A549 (cell line): ENCODE results near the gene ZSCAN10. TPM values are rescaled to one million over a fixed set of nuclear protein-coding genes. Genes with fewer than 3 reads are reported as not detected.

Experiments used
- ATAC-seq, 2 experiments: fragments of 200-7000 bp in 1 of 2; fragments of >200 bp in 1 of 2; cut with Nextera tagmentation in 1 of 2; cut with Tn5 transposase in 1 of 2; 3 replicates each; pipeline versions ENCODE4 v1.8.0 to v1.9.1; 2018 to 2020; ENCODE audit warnings: mild to moderate bottlenecking in 1 of 2, moderate library complexity in 1 of 2
- CTCF ChIA-PET: fragments of 300-600 bp; sonication (Branson Sonifier 250); formaldehyde crosslinking; extraction: SDS; loops from one replicate; lab custom pipeline; 2021; ENCODE audit warnings: antibody characterized with exemption, inconsistent platforms; lab: Yijun Ruan, JAX
- POLR2A ChIA-PET: fragments of 350-600 bp; formaldehyde crosslinking; extraction: SDS; loops from one replicate; lab custom pipeline; 2021; ENCODE audit warnings: antibody characterized with exemption, inconsistent platforms; lab: Yijun Ruan, JAX
- DNase-seq, 2 experiments: peaks; one replicate each; pipeline versions ENCODE4 v3.0.0 to v3.0.0-alpha.2; 2011 to 2016; ENCODE audit warnings: low read depth in 1 of 2, low spot score in 1 of 2
- FAIRE-seq: peaks from 2 replicates; lab custom pipeline; 2011; peaks lifted over from hg19 to GRCh38; lab: Jason Lieb, UNC
- H3K27ac ChIP-seq, 2 experiments: fragments of >200 bp; sonication (Bioruptor Twin); formaldehyde crosslinking; 3 replicates each; pipeline ENCODE4 v1.5.1; 2016 to 2017
- H3K4me1 ChIP-seq: fragments of >200 bp; sonication (Bioruptor Twin); formaldehyde crosslinking; 3 replicates; pipeline ENCODE4 v1.6.1; 2016
- H3K4me2 ChIP-seq: fragments of >200 bp; sonication (Bioruptor Twin); formaldehyde crosslinking; 3 replicates; pipeline ENCODE4 v1.6.1; 2016
- H3K4me3 ChIP-seq: fragments of >200 bp; sonication (Bioruptor Twin); formaldehyde crosslinking; 3 replicates; pipeline ENCODE4 v1.5.1; 2016
- H3K9me3 ChIP-seq: fragments of >200 bp; sonication (Bioruptor Twin); formaldehyde crosslinking; 3 replicates; pipeline ENCODE4 v1.6.1; 2016
- ATOH8 ChIP-seq: fragments of 250-450 bp; sonication (Bioruptor Pico); IDR thresholded peaks from 2 replicates; pipeline ENCODE4 v1.5.0; 2020; ENCODE audit warnings: low read depth, mild to moderate bottlenecking, moderate library complexity
- BCL3 ChIP-seq: fragments of >200 bp; sonication (Bioruptor Twin); formaldehyde crosslinking; IDR thresholded peaks from 3 replicates; pipeline ENCODE4 v1.6.1; 2016
- BHLHE40 ChIP-seq: IDR thresholded peaks from 2 replicates; pipeline ENCODE4 v1.6.1; 2012; ENCODE audit warnings: low read depth, low read length, inconsistent platforms
- CBX8 ChIP-seq: fragments of 200-600 bp; sonication (generic); IDR thresholded peaks from 2 replicates; pipeline ENCODE4 v1.6.1; 2016
- CHD4 ChIP-seq: fragments of 200-600 bp; sonication (generic); IDR thresholded peaks from 2 replicates; pipeline ENCODE4 v1.6.1; 2016; ENCODE audit warnings: antibody characterized with exemption, mild to moderate bottlenecking, borderline replicate concordance
- ESRRA ChIP-seq: fragments of 150-350 bp; IDR thresholded peaks from 2 replicates; pipeline ENCODE4 v1.6.1; 2014; ENCODE audit warnings: mild to moderate bottlenecking, low read length, borderline replicate concordance
- FOXS1 ChIP-seq: fragments of 250-450 bp; sonication (Bioruptor Pico); IDR thresholded peaks from 2 replicates; pipeline ENCODE4 v1.5.0; 2020; ENCODE audit warnings: mild to moderate bottlenecking, moderate library complexity
- MAFK ChIP-seq: fragments of 450-650 bp; IDR thresholded peaks from 2 replicates; pipeline ENCODE4 v1.6.1; 2014; ENCODE audit not compliant: partially characterized antibody
- MAZ ChIP-seq: fragments of 150-350 bp; IDR thresholded peaks from 2 replicates; pipeline ENCODE4 v1.6.1; 2014; ENCODE audit warnings: antibody characterized with exemption, low read depth, low read length, borderline replicate concordance
- NPAS2 ChIP-seq: fragments of 250-450 bp; sonication (Bioruptor Pico); IDR thresholded peaks from 2 replicates; pipeline ENCODE4 v1.8.0; 2022; ENCODE audit warnings: mild to moderate bottlenecking, moderate library complexity, borderline replicate concordance
- PHF8 ChIP-seq: fragments of 200-600 bp; sonication (generic); IDR thresholded peaks from 2 replicates; pipeline ENCODE4 v1.6.1; 2016; ENCODE audit warnings: low read depth, mild to moderate bottlenecking, antibody characterized with exemption, moderate library complexity, borderline replicate concordance
- POLR2A ChIP-seq: IDR thresholded peaks from 2 replicates; pipeline ENCODE4 v1.6.1; 2012; ENCODE audit warnings: mild to moderate bottlenecking, low read length
- RAD21 ChIP-seq, 2 experiments: fragments of >200 bp in 1 of 2; sonication (Bioruptor Twin) in 1 of 2; formaldehyde crosslinking in 1 of 2; IDR thresholded peaks in 1 of 2; conservative IDR thresholded peaks in 1 of 2; 2 replicates in 1 of 2; 3 replicates in 1 of 2; pipeline ENCODE4 v1.6.1; 2012 to 2018; ENCODE audit warnings: inconsistent platforms in 1 of 2
- RNF2 ChIP-seq: fragments of 200-600 bp; sonication (generic); IDR thresholded peaks from 2 replicates; pipeline ENCODE4 v1.6.1; 2016; ENCODE audit warnings: low read depth, mild to moderate bottlenecking, antibody characterized with exemption, moderate library complexity, borderline replicate concordance
- SMC3 ChIP-seq: fragments of >200 bp; sonication (Bioruptor Twin); formaldehyde crosslinking; IDR thresholded peaks from 3 replicates; pipeline ENCODE4 v1.6.1; 2018; ENCODE audit warnings: inconsistent platforms
- TFCP2L1 ChIP-seq: fragments of 250-450 bp; sonication (Bioruptor Pico); IDR thresholded peaks from 2 replicates; pipeline ENCODE4 v1.5.0; 2021; ENCODE audit warnings: mild to moderate bottlenecking
- ZC3H11A ChIP-seq: fragments of 450-650 bp; IDR thresholded peaks from 2 replicates; pipeline ENCODE4 v1.6.1; 2014; ENCODE audit warnings: antibody characterized with exemption, mild to moderate bottlenecking
- WGBS: methylation state at CpG from one replicate; pipeline ENCODE4 v1.1.6; 2017; ENCODE audit errors: missing lambda C conversion rate; 5-methylcytosine and 5-hydroxymethylcytosine counted together
- polyA plus RNA-seq, 4 experiments: library from polyadenylated mRNA; depleted of rRNA in 3 of 4; stranded (reverse); fragments of >200 nt; fragmentation: RNase III in 1 of 4; extraction: RNeasy Plus Mini Kit Qiagen cat#74134 plus additional on column Dnase treatment in 1 of 4; gene quantifications; 2 replicates in 3 of 4; 3 replicates in 1 of 4; pipeline ENCODE4 v1.2.3, GENCODE V29; 2011 to 2017
- TF ChIP-seq, protein P1 (sequence below): IDR thresholded peaks from 2 replicates; pipeline ENCODE4 v1.6.1; 2012
- TF ChIP-seq, protein P2 (sequence below): fragments of >200 bp; sonication (Bioruptor Twin); formaldehyde crosslinking; IDR thresholded peaks from 3 replicates; pipeline ENCODE4 v1.5.1; 2016

ZSCAN10 gene
- polyA plus RNA-seq, 2 of the 4 experiments (the other 2 are of a cell fraction) = 0.08 TPM; not detected in 1

- TF ChIP-seq ATOH8 (CRISPR knock-in tag) = no peak
- no peak for TF ChIP-seq ESRRA
- no peak for TF ChIP-seq CBX8
Observed at GRCh38 chr16:3060339-3061127, 38.6 kb downstream of the ZSCAN10 start (continued).

GRCh38 chr16:3059723-3060242, 39.3 kb downstream of the ZSCAN10 start:
- FAIRE-seq = no peak

DNA sequence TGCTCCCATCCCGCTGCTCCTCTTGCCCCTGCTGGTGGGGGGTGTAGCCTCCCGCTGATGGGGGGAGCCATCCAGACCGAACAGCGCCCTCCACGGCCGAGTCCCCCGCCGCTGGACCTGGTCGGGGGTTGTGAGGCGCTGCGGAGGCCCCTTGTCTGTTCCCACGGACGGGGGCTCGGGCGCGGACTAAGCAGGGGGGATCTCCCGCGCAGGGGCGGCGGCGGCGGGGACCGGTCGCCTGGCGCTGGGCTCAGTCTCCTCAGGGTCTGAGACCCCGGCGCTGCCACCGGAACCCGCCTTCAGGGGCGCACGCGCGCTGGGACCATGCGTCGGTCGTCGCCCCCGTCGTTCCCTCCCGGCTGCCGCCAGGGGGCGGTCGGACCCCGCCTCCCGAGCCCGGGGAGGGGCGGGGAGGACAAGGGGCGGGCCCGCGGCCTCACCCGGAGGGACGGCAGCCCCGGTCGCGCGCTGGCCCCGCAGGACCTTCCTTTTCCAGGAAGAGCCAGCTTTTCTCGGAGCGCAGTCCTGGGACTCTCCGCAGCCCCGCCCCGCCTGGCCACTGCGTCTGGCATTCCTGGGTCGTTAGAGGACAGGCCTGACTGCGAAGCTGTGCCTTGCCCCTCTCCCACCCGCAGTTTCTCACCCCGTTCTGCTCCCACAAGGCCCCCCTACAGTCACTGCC, 39.9 kb downstream of the ZSCAN10 start:
- ATAC-seq (peak; percentile 89 to 95), FAIRE-seq (no peak), DNase-seq (peak; percentile 79 to 84)
- H3K4me1 ChIP-seq = peaks cover 10% of the 10 kb centered on the region
- CTCF ChIA-PET = interaction anchor here (0.6 to 12.4 kb wide), 38 partner anchors 10 to 132 kb away, joined by 3 to 186 read pairs (median 6); partner anchors contain the start of genes MMP25, ZNF205, ZNF213 and ZSCAN10
- no peaks in the 10 kb centered on the region for H3K9me3 ChIP-seq
- H3K4me3 ChIP-seq = peak overlapping the region; percentile 76
- POLR2A ChIA-PET = interaction anchor here (0.6 to 2.3 kb wide), 8 partner anchors 9 to 75 kb away, joined by 3 to 15 read pairs (median 4); partner anchors contain the start of genes TNFRSF12A and ZNF213
- WGBS = 5% methylated on average over 9 of the region's 67 CpGs
- TF ChIP-seq SMC3 (peak; percentile 80), ZC3H11A (no peak), PHF8 (0 out of 2 replicates have a peak, but pooled peaks have one; percentile 28), BHLHE40 (no peak), BCL3 (0 out of 3 replicates have a peak, but pooled peaks have one; percentile 50), MAFK (no peak), RAD21 (conservative IDR thresholded peaks at IDR 0.05 in 1 of 2, IDR thresholded peaks at IDR 0.05 in 1 of 2) (peak; percentile 74 to 94), MAZ (peak; percentile 93), POLR2A (peak; percentile 53), CHD4 (no peak), RNF2 (peak; percentile 66; the same call in 1 of the 2 replicates), NPAS2 (CRISPR knock-in tag) (no peak)
- TF ChIP-seq, protein P1, sequence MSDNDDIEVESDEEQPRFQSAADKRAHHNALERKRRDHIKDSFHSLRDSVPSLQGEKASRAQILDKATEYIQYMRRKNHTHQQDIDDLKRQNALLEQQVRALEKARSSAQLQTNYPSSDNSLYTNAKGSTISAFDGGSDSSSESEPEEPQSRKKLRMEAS = peak; percentile 79
- TF ChIP-seq, protein P2, sequence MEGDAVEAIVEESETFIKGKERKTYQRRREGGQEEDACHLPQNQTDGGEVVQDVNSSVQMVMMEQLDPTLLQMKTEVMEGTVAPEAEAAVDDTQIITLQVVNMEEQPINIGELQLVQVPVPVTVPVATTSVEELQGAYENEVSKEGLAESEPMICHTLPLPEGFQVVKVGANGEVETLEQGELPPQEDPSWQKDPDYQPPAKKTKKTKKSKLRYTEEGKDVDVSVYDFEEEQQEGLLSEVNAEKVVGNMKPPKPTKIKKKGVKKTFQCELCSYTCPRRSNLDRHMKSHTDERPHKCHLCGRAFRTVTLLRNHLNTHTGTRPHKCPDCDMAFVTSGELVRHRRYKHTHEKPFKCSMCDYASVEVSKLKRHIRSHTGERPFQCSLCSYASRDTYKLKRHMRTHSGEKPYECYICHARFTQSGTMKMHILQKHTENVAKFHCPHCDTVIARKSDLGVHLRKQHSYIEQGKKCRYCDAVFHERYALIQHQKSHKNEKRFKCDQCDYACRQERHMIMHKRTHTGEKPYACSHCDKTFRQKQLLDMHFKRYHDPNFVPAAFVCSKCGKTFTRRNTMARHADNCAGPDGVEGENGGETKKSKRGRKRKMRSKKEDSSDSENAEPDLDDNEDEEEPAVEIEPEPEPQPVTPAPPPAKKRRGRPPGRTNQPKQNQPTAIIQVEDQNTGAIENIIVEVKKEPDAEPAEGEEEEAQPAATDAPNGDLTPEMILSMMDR = peak; percentile 82
- H3K27ac ChIP-seq = peak overlapping the region; percentile 94 to 99
- peak overlapping the region; percentile 92 for H3K4me2 ChIP-seq

More at GRCh38 chr16:3059723-3060242, 39.3 kb downstream of the ZSCAN10 start:
- POLR2A ChIA-PET = interaction anchor here (1.5 to 2.3 kb wide), 4 partner anchors 18 to 75 kb away, joined by 3 to 15 read pairs (median 6); partner anchors contain the start of gene ZNF213
- CTCF ChIA-PET = interaction anchor here (0.6 to 12.4 kb wide), 28 partner anchors 11 to 114 kb away, joined by 3 to 186 read pairs (median 7); partner anchors contain the start of genes ZNF205, ZNF213 and ZSCAN10
- Histone ChIP-seq H3K9me3 (no peaks in the 10 kb centered on the region), H3K4me1 (peaks cover 13% of the 10 kb centered on the region), H3K4me2 (peak overlapping the region; percentile 92), H3K27ac (peak overlapping the region; percentile 94 to 99), H3K4me3 (peak overlapping the region; percentile 76)
- DNase-seq = no peak
- TF ChIP-seq FOXS1 (CRISPR knock-in tag) = no peak
- TF ChIP-seq BCL3 = no peak
- TF ChIP-seq TFCP2L1 (CRISPR knock-in tag) = no peak
- TF ChIP-seq PHF8 = no peak
- 83% methylated on average over 7 of the region's 9 CpGs for WGBS
- no peak for ATAC-seq
